NT2/D1 (cell line): ENCODE measurements around the gene TDRD7.

Experiments
- DNase-seq: peaks from one replicate; pipeline ENCODE4 v3.0.0-alpha.2; 2011; ENCODE audit warnings: low read depth, low spot score
- H3K27me3 ChIP-seq: 2 replicates; pipeline ENCODE4 v1.6.0; 2011; ENCODE audit warnings: mild to moderate bottlenecking; ENCODE audit not compliant: insufficient read length, insufficient read depth
- H3K36me3 ChIP-seq: 2 replicates; pipeline ENCODE4 v1.6.1; 2011; ENCODE audit warnings: mild to moderate bottlenecking, low read length, mixed read lengths; ENCODE audit not compliant: insufficient read depth, insufficient read length
- H3K4me1 ChIP-seq: 2 replicates; pipeline ENCODE4 v1.5.1; 2011; ENCODE audit not compliant: insufficient read depth, insufficient read length
- H3K4me3 ChIP-seq: 2 replicates; pipeline ENCODE4 v1.5.1; 2011; ENCODE audit warnings: low read depth; ENCODE audit not compliant: insufficient read length
- H3K9ac ChIP-seq: 2 replicates; pipeline ENCODE4 v1.6.0; 2011; ENCODE audit warnings: low read depth; ENCODE audit not compliant: insufficient read length
- H3K9me3 ChIP-seq: 2 replicates; pipeline ENCODE4 v1.5.1; 2011; ENCODE audit warnings: mild to moderate bottlenecking, low read length; ENCODE audit not compliant: insufficient read depth
- SUZ12 ChIP-seq: IDR thresholded peaks from 2 replicates; pipeline ENCODE4 v1.6.1; 2011; ENCODE audit not compliant: insufficient read length, insufficient read depth; ENCODE audit errors: extremely low read depth
- YY1 ChIP-seq: IDR thresholded peaks from 2 replicates; pipeline ENCODE4 v1.6.1; 2011; ENCODE audit not compliant: insufficient read length, insufficient read depth
- ZNF274 ChIP-seq: IDR thresholded peaks from 2 replicates; pipeline ENCODE4 v1.6.1; 2011; ENCODE audit warnings: mild to moderate bottlenecking, low read depth, low read length

The TDRD7 gene

DNA sequence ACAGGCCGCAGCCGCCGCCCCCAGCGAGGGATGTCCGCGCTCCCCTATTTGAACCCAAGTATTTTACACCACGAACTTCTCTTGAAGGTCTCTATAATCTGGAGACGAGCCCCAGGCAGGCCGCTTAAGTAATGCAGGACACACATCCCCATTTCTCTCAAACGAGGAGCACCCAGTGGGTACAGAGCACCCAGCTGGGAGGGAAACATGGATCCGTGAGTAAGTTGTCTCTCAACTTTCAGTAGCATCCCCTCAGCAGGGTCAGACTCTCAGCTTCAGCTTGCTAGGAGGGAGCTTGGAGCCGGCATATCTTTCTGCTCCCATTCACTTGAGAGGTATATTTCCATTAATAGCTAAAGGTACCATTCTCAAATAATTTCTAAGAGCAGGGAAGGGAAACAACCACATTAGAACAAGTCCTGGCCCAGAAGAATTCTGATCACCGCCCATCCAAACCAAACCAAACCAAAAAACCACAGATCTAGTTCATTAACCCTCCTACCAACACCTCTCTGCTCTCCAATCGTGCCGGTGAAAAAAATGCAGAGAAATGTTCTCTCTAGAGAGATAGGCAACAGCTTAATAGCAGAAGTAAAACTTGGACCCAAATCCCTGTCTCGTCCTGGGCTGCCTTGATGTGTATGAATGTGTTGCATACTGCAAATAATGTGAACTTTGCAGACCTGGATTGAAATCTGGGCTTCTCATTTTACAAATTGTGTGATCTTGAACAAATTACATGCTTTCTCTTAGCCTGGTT is 910 bp downstream of the TDRD7 start:
- no peak for DNase-seq

GRCh38 chr9:97413462-97413861 is 1.6 kb downstream of the TDRD7 start:
- Histone ChIP-seq H3K9ac (no peak overlapping the region), H3K4me1 (no peaks in the 10 kb centered on the region), H3K36me3 (no peaks in the 10 kb centered on the region), H3K4me3 (no peak overlapping the region), H3K27me3 (peaks cover 43% of the 10 kb centered on the region), H3K9me3 (no peaks in the 10 kb centered on the region)
- no peak for TF ChIP-seq YY1
- TF ChIP-seq ZNF274: no peak
- TF ChIP-seq SUZ12: no peak
- DNase-seq: no peak

More for the DNA sequence above, 910 bp downstream of the TDRD7 start:
- Histone ChIP-seq H3K27me3 (peaks cover 43% of the 10 kb centered on the region), H3K4me1 (no peaks in the 10 kb centered on the region), H3K9ac (peak overlapping the region; percentile 74), H3K4me3 (peak overlapping the region; percentile 66), H3K36me3 (no peaks in the 10 kb centered on the region), H3K9me3 (no peaks in the 10 kb centered on the region)
- TF ChIP-seq YY1 (no peak), SUZ12 (no peak), ZNF274 (no peak)

- no peak overlapping the region for H3K9ac ChIP-seq
Measured at GRCh38 chr9:97415146-97415545, 3.2 kb downstream of the TDRD7 start.

GRCh38 chr9:97418880-97419279 is 7.0 kb downstream of the TDRD7 start:
- Histone ChIP-seq H3K36me3 (no peaks in the 10 kb centered on the region), H3K9me3 (no peaks in the 10 kb centered on the region; the same call in 1 of the 2 replicates), H3K27me3 (peaks cover 10% of the 10 kb centered on the region), H3K4me1 (no peaks in the 10 kb centered on the region), H3K9ac (no peak overlapping the region), H3K4me3 (no peak overlapping the region)
- no peak for DNase-seq
- TF ChIP-seq SUZ12 (no peak), YY1 (no peak), ZNF274 (no peak)

More at GRCh38 chr9:97415146-97415545, 3.2 kb downstream of the TDRD7 start:
- Histone ChIP-seq H3K27me3 (peaks cover 43% of the 10 kb centered on the region), H3K4me3 (no peak overlapping the region), H3K36me3 (no peaks in the 10 kb centered on the region), H3K4me1 (no peaks in the 10 kb centered on the region), H3K9me3 (no peaks in the 10 kb centered on the region)
- TF ChIP-seq ZNF274: no peak
- TF ChIP-seq YY1: no peak
- TF ChIP-seq SUZ12: no peak
- DNase-seq: no peak

- H3K9me3 ChIP-seq: no peaks in the 10 kb centered on the region; the same call in 1 of the 2 replicates
- TF ChIP-seq SUZ12 (no peak), ZNF274 (no peak), YY1 (no peak)
- no peak for DNase-seq
- no peak overlapping the region for H3K4me3 ChIP-seq
- H3K36me3 ChIP-seq: no peaks in the 10 kb centered on the region
- no peak overlapping the region for H3K9ac ChIP-seq
- H3K27me3 ChIP-seq: peaks cover 5% of the 10 kb centered on the region
- H3K4me1 ChIP-seq: no peaks in the 10 kb centered on the region
Measured at GRCh38 chr9:97419309-97419867, 7.5 kb downstream of the TDRD7 start.

DNA sequence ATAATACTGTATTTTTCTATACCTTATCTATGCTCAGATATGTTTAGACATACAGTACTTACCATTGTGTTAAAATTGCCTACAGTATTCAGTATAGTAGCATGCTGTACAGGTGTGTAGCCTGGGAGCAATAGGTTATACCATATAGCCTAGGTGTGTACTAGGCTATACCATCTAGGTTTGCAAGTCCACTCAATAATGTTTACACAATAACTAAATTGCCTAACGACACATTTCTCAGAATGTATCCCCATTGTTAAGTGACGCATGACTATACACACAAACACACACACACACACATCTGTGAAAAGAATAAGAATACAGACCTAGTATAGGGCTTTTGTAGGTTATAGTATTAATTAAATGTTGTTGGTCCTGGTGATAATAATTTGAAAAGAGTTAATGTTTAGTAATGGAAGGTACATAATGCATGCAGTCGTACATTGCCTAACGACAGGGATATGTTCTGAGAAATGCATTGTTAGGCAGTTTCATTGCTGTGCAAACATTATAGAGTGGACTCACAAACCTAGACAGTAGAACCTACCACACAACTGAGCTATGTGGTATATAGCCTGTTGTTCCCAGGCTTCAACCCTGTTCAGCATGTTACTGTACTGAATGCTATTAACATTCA is 13.6 kb downstream of the TDRD7 start:
- no peak for DNase-seq
- Histone ChIP-seq H3K36me3 (no peaks in the 10 kb centered on the region), H3K4me1 (no peaks in the 10 kb centered on the region), H3K4me3 (no peak overlapping the region), H3K27me3 (no peaks in the 10 kb centered on the region), H3K9me3 (no peaks in the 10 kb centered on the region; the same call in 1 of the 2 replicates), H3K9ac (no peak overlapping the region)
- TF ChIP-seq SUZ12 (no peak), YY1 (no peak), ZNF274 (no peak)

GRCh38 chr9:97425973-97426336 is 14.1 kb downstream of the TDRD7 start:
- Histone ChIP-seq H3K9me3 (no peaks in the 10 kb centered on the region; the same call in 1 of the 2 replicates), H3K36me3 (no peaks in the 10 kb centered on the region), H3K27me3 (no peaks in the 10 kb centered on the region), H3K4me3 (no peak overlapping the region), H3K4me1 (no peaks in the 10 kb centered on the region), H3K9ac (no peak overlapping the region)
- TF ChIP-seq ZNF274 (no peak), SUZ12 (no peak), YY1 (no peak)
- no peak for DNase-seq
